HEK293 (cell line): Measurements from ENCODE around the gene BBOX1.

Experiments used
- CTCF ChIA-PET: fragments of 350-600 bp; formaldehyde crosslinking; extraction: SDS; loops from one replicate; lab custom pipeline; 2021; ENCODE audit warnings: antibody characterized with exemption; lab: Yijun Ruan, JAX
- POLR2A ChIA-PET: fragments of 300-600 bp; formaldehyde crosslinking; extraction: SDS; loops from one replicate; lab custom pipeline; 2020; ENCODE audit warnings: antibody characterized with exemption, inconsistent platforms; lab: Yijun Ruan, JAX
- H3K27ac ChIP-seq: fragments of 200-500 bp; sonication (Bioruptor generic); 2 replicates; pipeline ENCODE4 v1.5.1; 2014; ENCODE audit warnings: low read depth, low read length, control low read depth, inconsistent platforms; ENCODE audit errors: extremely low read depth
- H3K36me3 ChIP-seq, 2 experiments: fragments of 200-500 bp in 1 of 2; sonication (Bioruptor generic) in 1 of 2; 1 replicate in 1 of 2; 2 replicates in 1 of 2; pipeline ENCODE4 v1.5.1; 2014 to 2017; ENCODE audit warnings: inconsistent platforms in 2 of 2, low read length in 2 of 2; ENCODE audit not compliant: control insufficient read depth in 2 of 2, insufficient read depth in 1 of 2
- H3K4me1 ChIP-seq: fragments of 200-500 bp; sonication (Bioruptor generic); 2 replicates; pipeline ENCODE4 v1.5.1; 2014; ENCODE audit warnings: mild to moderate bottlenecking, low read length, inconsistent platforms; ENCODE audit not compliant: control insufficient read depth, insufficient read depth
- H3K4me3 ChIP-seq: 2 replicates; pipeline ENCODE4 v1.5.1; 2011; ENCODE audit warnings: low read depth, mild to moderate bottlenecking, control low read depth, low read length, moderate library complexity
- H3K9me3 ChIP-seq: fragments of 200-500 bp; sonication (Bioruptor generic); 2 replicates; pipeline ENCODE4 v1.5.1; 2014; ENCODE audit warnings: low read depth, low read length, inconsistent platforms; ENCODE audit not compliant: control insufficient read depth, insufficient read depth
- BCL11B ChIP-seq: fragments of 450-650 bp; formaldehyde crosslinking; IDR thresholded peaks from 2 replicates; pipeline ENCODE4 v1.5.1; 2016; ENCODE audit warnings: low read depth, missing biosample characterization, missing genetic modification characterization
- ELK4 ChIP-seq: IDR thresholded peaks from 2 replicates; pipeline ENCODE4 v1.6.1; 2011; ENCODE audit warnings: mild to moderate bottlenecking, low read depth, low read length, borderline replicate concordance
- GLIS2 ChIP-seq: fragments of 450-650 bp; formaldehyde crosslinking; IDR thresholded peaks from 2 replicates; pipeline ENCODE4 v1.5.1; 2016; ENCODE audit warnings: missing biosample characterization, missing genetic modification characterization
- KLF8 ChIP-seq: fragments of 450-650 bp; formaldehyde crosslinking; IDR thresholded peaks from 2 replicates; pipeline ENCODE4 v1.5.1; 2016; ENCODE audit warnings: missing biosample characterization, missing genetic modification characterization
- MZF1 ChIP-seq: fragments of 450-650 bp; formaldehyde crosslinking; IDR thresholded peaks from 2 replicates; pipeline ENCODE4 v1.5.1; 2017; ENCODE audit warnings: missing biosample characterization, missing genetic modification characterization, borderline replicate concordance
- PRDM1 ChIP-seq: fragments of 450-650 bp; formaldehyde crosslinking; IDR thresholded peaks from 2 replicates; pipeline ENCODE4; 2016; ENCODE audit warnings: missing biosample characterization, missing genetic modification characterization
- RBAK ChIP-seq: fragments of 450-650 bp; formaldehyde crosslinking; IDR thresholded peaks from 2 replicates; pipeline ENCODE4 v1.5.1; 2016; ENCODE audit warnings: missing biosample characterization, missing genetic modification characterization
- SCRT1 ChIP-seq: fragments of 450-650 bp; formaldehyde crosslinking; IDR thresholded peaks from 2 replicates; pipeline ENCODE4 v1.5.1; 2016; ENCODE audit warnings: missing biosample characterization, missing genetic modification characterization, borderline replicate concordance
- SCRT2 ChIP-seq: fragments of 450-650 bp; formaldehyde crosslinking; IDR thresholded peaks from 2 replicates; pipeline ENCODE4 v1.5.1; 2016; ENCODE audit warnings: missing biosample characterization, missing genetic modification characterization
- SETDB1 ChIP-seq: IDR thresholded peaks from one replicate; pipeline ENCODE4 v1.6.1; 2017; ENCODE audit warnings: mild to moderate bottlenecking, low read length, moderate library complexity, mixed read lengths; ENCODE audit not compliant: insufficient read length
- ZBTB1 ChIP-seq: fragments of 450-650 bp; formaldehyde crosslinking; IDR thresholded peaks from 2 replicates; pipeline ENCODE4 v1.5.1; 2016; ENCODE audit warnings: missing biosample characterization, missing genetic modification characterization
- ZNF175 ChIP-seq: fragments of 450-650 bp; formaldehyde crosslinking; IDR thresholded peaks from 2 replicates; pipeline ENCODE4 v1.5.1; 2016; ENCODE audit warnings: missing biosample characterization, missing genetic modification characterization
- ZNF202 ChIP-seq: fragments of 450-650 bp; formaldehyde crosslinking; IDR thresholded peaks from 2 replicates; pipeline ENCODE4 v1.5.1; 2016; ENCODE audit warnings: missing biosample characterization, missing genetic modification characterization, borderline replicate concordance
- ZNF48 ChIP-seq: fragments of 450-650 bp; formaldehyde crosslinking; IDR thresholded peaks from 2 replicates; pipeline ENCODE4 v1.5.1; 2016; ENCODE audit warnings: missing biosample characterization, missing genetic modification characterization
- ZNF514 ChIP-seq: fragments of 450-650 bp; formaldehyde crosslinking; IDR thresholded peaks from 2 replicates; pipeline ENCODE4 v1.5.1; 2016; ENCODE audit warnings: missing biosample characterization, missing genetic modification characterization
- ZNF530 ChIP-seq: fragments of 450-650 bp; formaldehyde crosslinking; IDR thresholded peaks from 2 replicates; pipeline ENCODE4 v1.5.1; 2016; ENCODE audit warnings: low read depth, missing biosample characterization, missing genetic modification characterization
- ZNF571 ChIP-seq: fragments of 450-650 bp; formaldehyde crosslinking; IDR thresholded peaks from 2 replicates; pipeline ENCODE4 v1.5.0; 2017; ENCODE audit warnings: missing biosample characterization, missing genetic modification characterization
- ZNF610 ChIP-seq: fragments of 450-650 bp; formaldehyde crosslinking; IDR thresholded peaks from 2 replicates; pipeline ENCODE4 v1.5.1; 2016; ENCODE audit warnings: missing biosample characterization, missing genetic modification characterization, borderline replicate concordance
- ZNF629 ChIP-seq: fragments of 450-650 bp; formaldehyde crosslinking; IDR thresholded peaks from 2 replicates; pipeline ENCODE4 v1.5.1; 2017; ENCODE audit warnings: missing biosample characterization, missing genetic modification characterization
- ZNF76 ChIP-seq: fragments of 450-650 bp; formaldehyde crosslinking; IDR thresholded peaks from 2 replicates; pipeline ENCODE4; 2016; ENCODE audit warnings: low read depth, missing biosample characterization, missing genetic modification characterization, borderline replicate concordance
- ZNF777 ChIP-seq: fragments of 450-650 bp; formaldehyde crosslinking; IDR thresholded peaks from 2 replicates; pipeline ENCODE4 v1.5.1; 2017; ENCODE audit warnings: missing biosample characterization, missing genetic modification characterization, borderline replicate concordance
- TF ChIP-seq, protein P1 (sequence below): fragments of 450-650 bp; formaldehyde crosslinking; IDR thresholded peaks from 2 replicates; pipeline ENCODE4 v1.5.1; 2016; ENCODE audit warnings: missing biosample characterization, missing genetic modification characterization
- TF ChIP-seq, protein P2 (sequence below): fragments of 450-650 bp; formaldehyde crosslinking; IDR thresholded peaks from 2 replicates; pipeline ENCODE4 v1.5.0; 2017; ENCODE audit warnings: missing biosample characterization, missing genetic modification characterization, borderline replicate concordance
- TF ChIP-seq, protein P3 (sequence below): fragments of 450-650 bp; formaldehyde crosslinking; IDR thresholded peaks from 2 replicates; pipeline ENCODE4 v1.5.1; 2016; ENCODE audit warnings: missing biosample characterization, missing genetic modification characterization

The BBOX1 gene

DNA sequence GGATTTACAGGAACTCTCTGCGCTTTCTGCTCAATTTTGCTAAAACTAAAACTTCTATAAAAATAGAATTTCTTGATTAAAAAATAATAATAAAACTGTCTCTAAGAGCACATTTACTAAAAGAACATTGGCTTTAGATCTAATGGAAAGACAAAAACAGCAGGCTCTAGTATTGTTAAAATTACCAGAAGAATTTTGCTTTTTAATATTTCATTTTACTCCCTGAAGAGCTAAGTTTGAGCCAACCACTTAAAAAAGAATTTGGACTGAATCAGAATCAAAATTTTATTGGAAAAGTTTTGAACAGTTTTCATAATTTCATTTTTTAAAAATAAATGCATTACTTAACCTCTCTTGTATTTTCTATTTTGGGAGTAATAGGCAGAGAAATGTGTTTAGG lies 107.3 kb downstream of the BBOX1 start (continued):
- TF ChIP-seq ZNF175 (tag by site-specific recombination): no peak
- TF ChIP-seq ZNF202 (tag by site-specific recombination): no peak
- no peak for TF ChIP-seq ZNF610 (tag by site-specific recombination)
- no peak for TF ChIP-seq KLF8 (tag by site-specific recombination)
- no peak for TF ChIP-seq ZNF48
- no peak for TF ChIP-seq SCRT2 (tag by site-specific recombination)
- no peak for TF ChIP-seq ZNF514

DNA sequence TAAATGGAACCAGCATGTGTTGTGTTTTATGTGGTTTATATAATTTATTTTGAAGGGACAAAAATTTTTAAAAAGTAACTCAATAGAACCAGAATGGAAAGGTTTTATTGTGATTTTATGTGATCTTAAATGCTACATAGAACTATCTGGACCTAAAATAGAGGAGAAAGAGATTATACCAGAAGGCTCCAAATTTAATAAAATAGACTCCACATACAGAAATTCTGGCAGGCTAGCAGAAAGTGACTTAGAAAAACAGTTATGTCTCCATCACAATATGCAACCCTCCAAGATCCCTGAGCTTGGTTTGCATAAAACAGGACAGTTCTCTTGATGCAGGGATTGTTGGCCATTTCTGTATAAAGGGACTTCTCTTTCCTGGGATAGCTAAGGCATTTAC lies 107.9 kb downstream of the BBOX1 start:
- Histone ChIP-seq H3K4me3 (no peak overlapping the region), H3K36me3 (peaks cover 0 to 6% of the 10 kb centered on the region in 2 experiments; a peak in 1 of 3 replicates), H3K4me1 (no peaks in the 10 kb centered on the region), H3K27ac (no peak overlapping the region), H3K9me3 (no peaks in the 10 kb centered on the region)
- ChIA-PET CTCF (no interaction called here), POLR2A (no interaction called here)
- no peak for TF ChIP-seq SCRT1 (tag by site-specific recombination)

GRCh38 chr11:27150098-27150497 lies 109.5 kb downstream of the BBOX1 start:
- CTCF ChIA-PET: interaction anchor here (0.7 to 1.3 kb wide), 2 partner anchors 9 to 284 kb away, joined by 4 to 6 read pairs; no protein-coding TSS in a partner anchor
- no peaks in the 10 kb centered on the region; the same call in 1 of the 2 replicates for H3K4me1 ChIP-seq
- H3K4me3 ChIP-seq: no peak overlapping the region
- no peaks in the 10 kb centered on the region for H3K9me3 ChIP-seq
- H3K27ac ChIP-seq: no peak overlapping the region
- POLR2A ChIA-PET: no interaction called here
- TF ChIP-seq ZBTB1 (tag by site-specific recombination) (no peak), ZNF571 (tag by site-specific recombination) (no peak), ZNF777 (tag by site-specific recombination) (no peak), PRDM1 (no peak), BCL11B (tag by site-specific recombination) (no peak), ZNF530 (tag by site-specific recombination) (no peak)
- TF ChIP-seq, protein P1, sequence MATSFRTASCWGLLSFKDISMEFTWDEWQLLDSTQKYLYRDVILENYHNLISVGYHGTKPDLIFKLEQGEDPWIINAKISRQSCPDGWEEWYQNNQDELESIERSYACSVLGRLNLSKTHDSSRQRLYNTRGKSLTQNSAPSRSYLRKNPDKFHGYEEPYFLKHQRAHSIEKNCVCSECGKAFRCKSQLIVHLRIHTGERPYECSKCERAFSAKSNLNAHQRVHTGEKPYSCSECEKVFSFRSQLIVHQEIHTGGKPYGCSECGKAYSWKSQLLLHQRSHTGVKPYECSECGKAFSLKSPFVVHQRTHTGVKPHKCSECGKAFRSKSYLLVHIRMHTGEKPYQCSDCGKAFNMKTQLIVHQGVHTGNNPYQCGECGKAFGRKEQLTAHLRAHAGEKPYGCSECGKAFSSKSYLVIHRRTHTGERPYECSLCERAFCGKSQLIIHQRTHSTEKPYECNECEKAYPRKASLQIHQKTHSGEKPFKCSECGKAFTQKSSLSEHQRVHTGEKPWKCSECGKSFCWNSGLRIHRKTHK: no peak
- H3K36me3 ChIP-seq: peaks cover 0 to 6% of the 10 kb centered on the region in 2 experiments; a peak in 1 of 3 replicates

GRCh38 chr11:27153136-27153535 lies 112.5 kb downstream of the BBOX1 start:
- peaks cover 0 to 6% of the 10 kb centered on the region in 2 experiments; a peak in 1 of 3 replicates for H3K36me3 ChIP-seq
- CTCF ChIA-PET: interaction anchor here (0.5 to 2.0 kb wide), 5 partner anchors 9 to 400 kb away, joined by 3 to 7 read pairs (median 3); no protein-coding TSS in a partner anchor
- H3K27ac ChIP-seq: no peak overlapping the region
- H3K4me1 ChIP-seq: no peaks in the 10 kb centered on the region; the same call in 1 of the 2 replicates
- POLR2A ChIA-PET: no interaction called here
- H3K9me3 ChIP-seq: no peaks in the 10 kb centered on the region
- H3K4me3 ChIP-seq: no peak overlapping the region
- TF ChIP-seq ZNF76 (tag by site-specific recombination) (no peak), GLIS2 (tag by site-specific recombination) (no peak), ZNF629 (tag by site-specific recombination) (no peak), ELK4 (no peak), SETDB1 (no peak), RBAK (tag by site-specific recombination) (no peak), MZF1 (tag by site-specific recombination) (no peak)
- TF ChIP-seq, protein P2, sequence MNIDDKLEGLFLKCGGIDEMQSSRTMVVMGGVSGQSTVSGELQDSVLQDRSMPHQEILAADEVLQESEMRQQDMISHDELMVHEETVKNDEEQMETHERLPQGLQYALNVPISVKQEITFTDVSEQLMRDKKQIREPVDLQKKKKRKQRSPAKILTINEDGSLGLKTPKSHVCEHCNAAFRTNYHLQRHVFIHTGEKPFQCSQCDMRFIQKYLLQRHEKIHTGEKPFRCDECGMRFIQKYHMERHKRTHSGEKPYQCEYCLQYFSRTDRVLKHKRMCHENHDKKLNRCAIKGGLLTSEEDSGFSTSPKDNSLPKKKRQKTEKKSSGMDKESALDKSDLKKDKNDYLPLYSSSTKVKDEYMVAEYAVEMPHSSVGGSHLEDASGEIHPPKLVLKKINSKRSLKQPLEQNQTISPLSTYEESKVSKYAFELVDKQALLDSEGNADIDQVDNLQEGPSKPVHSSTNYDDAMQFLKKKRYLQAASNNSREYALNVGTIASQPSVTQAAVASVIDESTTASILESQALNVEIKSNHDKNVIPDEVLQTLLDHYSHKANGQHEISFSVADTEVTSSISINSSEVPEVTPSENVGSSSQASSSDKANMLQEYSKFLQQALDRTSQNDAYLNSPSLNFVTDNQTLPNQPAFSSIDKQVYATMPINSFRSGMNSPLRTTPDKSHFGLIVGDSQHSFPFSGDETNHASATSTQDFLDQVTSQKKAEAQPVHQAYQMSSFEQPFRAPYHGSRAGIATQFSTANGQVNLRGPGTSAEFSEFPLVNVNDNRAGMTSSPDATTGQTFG: no peak
- TF ChIP-seq, protein P3, sequence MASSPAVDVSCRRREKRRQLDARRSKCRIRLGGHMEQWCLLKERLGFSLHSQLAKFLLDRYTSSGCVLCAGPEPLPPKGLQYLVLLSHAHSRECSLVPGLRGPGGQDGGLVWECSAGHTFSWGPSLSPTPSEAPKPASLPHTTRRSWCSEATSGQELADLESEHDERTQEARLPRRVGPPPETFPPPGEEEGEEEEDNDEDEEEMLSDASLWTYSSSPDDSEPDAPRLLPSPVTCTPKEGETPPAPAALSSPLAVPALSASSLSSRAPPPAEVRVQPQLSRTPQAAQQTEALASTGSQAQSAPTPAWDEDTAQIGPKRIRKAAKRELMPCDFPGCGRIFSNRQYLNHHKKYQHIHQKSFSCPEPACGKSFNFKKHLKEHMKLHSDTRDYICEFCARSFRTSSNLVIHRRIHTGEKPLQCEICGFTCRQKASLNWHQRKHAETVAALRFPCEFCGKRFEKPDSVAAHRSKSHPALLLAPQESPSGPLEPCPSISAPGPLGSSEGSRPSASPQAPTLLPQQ: no peak
